CD8-positive, alpha-beta memory T cell (primary cell): ENCODE results near the gene NR2E3. TPM values are rescaled to one million over a fixed set of nuclear protein-coding genes. Genes with fewer than 3 reads are reported as not detected.
"Not testable (repeated sequence)": the region's sequence is repeated elsewhere in the genome, so short reads cannot be mapped to it uniquely, and the experiment has no call there.

Experiments used
- CTCF ChIA-PET: fragments of 350-600 bp; sonication (Branson Sonifier 250); formaldehyde crosslinking; loops from one replicate; lab custom pipeline; 2021; ENCODE audit warnings: antibody characterized with exemption; lab: Charles Lee
- POLR2A ChIA-PET: fragments of 350-600 bp; sonication (Branson Sonifier 250); formaldehyde crosslinking; loops from one replicate; lab custom pipeline; 2021; ENCODE audit warnings: antibody characterized with exemption; lab: Charles Lee
- DNase-seq, 5 donors: peaks; one replicate each; pipeline versions ENCODE4 v3.0.0 to v3.0.0-alpha.2; 2020 to 2022; ENCODE audit warnings: mixed read lengths in 1 of 5
- H3K27ac ChIP-seq: one replicate; pipeline ENCODE4 v1.7.0; 2013; ENCODE audit warnings: low read depth, mild to moderate bottlenecking, low read length, moderate library complexity
- H3K27me3 ChIP-seq: 2 replicates; pipeline ENCODE4 v1.7.0; 2013; ENCODE audit warnings: low read length, mild to moderate bottlenecking; ENCODE audit not compliant: insufficient read depth, poor library complexity, severe bottlenecking
- H3K36me3 ChIP-seq: 2 replicates; pipeline ENCODE4 v1.7.0; 2013; ENCODE audit warnings: mild to moderate bottlenecking, low read length, moderate library complexity; ENCODE audit not compliant: insufficient read depth
- H3K4me1 ChIP-seq: 2 replicates; pipeline ENCODE4 v1.7.0; 2013; ENCODE audit warnings: mild to moderate bottlenecking, low read length, moderate library complexity; ENCODE audit not compliant: insufficient read depth
- H3K4me3 ChIP-seq: 2 replicates; pipeline ENCODE4 v1.7.0; 2013; ENCODE audit warnings: mild to moderate bottlenecking, low read length
- H3K9me3 ChIP-seq: 2 replicates; pipeline ENCODE4 v1.7.0; 2013; ENCODE audit warnings: mild to moderate bottlenecking, low read length
- H3K27ac Mint-ChIP-seq, 8 donors: one replicate each; pipeline ENCODE4 v1.8.0; 2020 to 2021; ENCODE audit warnings: mixed read lengths in 8 of 8, mild to moderate bottlenecking in 6 of 8, inconsistent platforms in 3 of 8, moderate library complexity in 3 of 8
- H3K27me3 Mint-ChIP-seq, 2 donors: one replicate each; pipeline ENCODE4 v1.8.0; 2020 to 2021; ENCODE audit warnings: mixed read lengths in 2 of 2, mild to moderate bottlenecking in 1 of 2, moderate library complexity in 1 of 2
- H3K36me3 Mint-ChIP-seq, 3 donors: one replicate each; pipeline ENCODE4 v1.8.0; 2020 to 2021; ENCODE audit warnings: mixed read lengths in 3 of 3, inconsistent platforms in 1 of 3, mild to moderate bottlenecking in 1 of 3
- H3K4me1 Mint-ChIP-seq, 3 donors: one replicate each; pipeline ENCODE4 v1.8.0; 2020 to 2021; ENCODE audit warnings: mixed read lengths in 3 of 3, inconsistent platforms in 1 of 3, mild to moderate bottlenecking in 1 of 3
- H3K4me3 Mint-ChIP-seq, 7 donors: one replicate each; pipeline ENCODE4 v1.8.0; 2020 to 2021; ENCODE audit warnings: mixed read lengths in 7 of 7, mild to moderate bottlenecking in 6 of 7, moderate library complexity in 4 of 7, inconsistent platforms in 2 of 7
- H3K9me3 Mint-ChIP-seq, 5 donors: one replicate each; pipeline ENCODE4 v1.8.0; 2020 to 2022; ENCODE audit warnings: mixed read lengths in 5 of 5, mild to moderate bottlenecking in 3 of 5, moderate library complexity in 2 of 5, inconsistent platforms in 1 of 5
- polyA plus RNA-seq: library from polyadenylated mRNA; unstranded; fragments of 300-500 nt; fragmentation: Illumina TruSeq; gene quantifications from one replicate; pipeline ENCODE4 v1.2.3, GENCODE V29; 2021
- total RNA-seq, 2 experiments: library from RNA; stranded (reverse); gene quantifications; one replicate each; pipeline ENCODE4 v1.2.3, GENCODE V29; 2021

The NR2E3 gene
- total and polyA plus RNA-seq, 3 experiments from 2014 or later, result not detected

- POLR2A ChIA-PET, result no interaction called here
- H3K27ac ChIP-seq, result no peak overlapping the region
- Mint-ChIP-seq H3K36me3 (peaks cover 60 to 93% (median 83%) of the 10 kb centered on the region in 3 donors), H3K27ac (no peak overlapping the region), H3K4me3 (no peak overlapping the region), H3K9me3 (peaks cover 22 to 50% (median 33%) of the 10 kb centered on the region in 5 donors), H3K4me1 (no peaks in the 10 kb centered on the region), H3K27me3 (no peaks in the 10 kb centered on the region)
- H3K36me3 ChIP-seq, result peaks cover 19% of the 10 kb centered on the region
- H3K9me3 ChIP-seq, result peaks cover 5% of the 10 kb centered on the region
- H3K27me3 ChIP-seq, result no peaks in the 10 kb centered on the region
- H3K4me3 ChIP-seq, result no peak overlapping the region
- H3K4me1 ChIP-seq, result no peaks in the 10 kb centered on the region
- DNase-seq, result no peak
- CTCF ChIA-PET, result no interaction called here
Measured at GRCh38 chr15:71825021-71825730, 14.8 kb downstream of the NR2E3 start.

- H3K27ac Mint-ChIP-seq, result no peak overlapping the region
- ChIA-PET CTCF (no interaction called here), POLR2A (no interaction called here)
- Histone ChIP-seq H3K9me3 (peaks cover 5% of the 10 kb centered on the region), H3K27me3 (no peaks in the 10 kb centered on the region), H3K27ac (no peak overlapping the region), H3K36me3 (peaks cover 19% of the 10 kb centered on the region), H3K4me3 (no peak overlapping the region), H3K4me1 (no peaks in the 10 kb centered on the region)
- H3K4me3 Mint-ChIP-seq, result no peak overlapping the region
- DNase-seq, result no peak
- peaks cover 22 to 43% (median 26%) of the 10 kb centered on the region in 5 donors for H3K9me3 Mint-ChIP-seq
- H3K4me1 Mint-ChIP-seq, result no peaks in the 10 kb centered on the region
- no peaks in the 10 kb centered on the region for H3K27me3 Mint-ChIP-seq
- peaks cover 64 to 87% (median 87%) of the 10 kb centered on the region in 3 donors for H3K36me3 Mint-ChIP-seq
Measured at GRCh38 chr15:71826196-71826595, 15.8 kb downstream of the NR2E3 start.

GRCh38 chr15:71830981-71831380 is 20.6 kb downstream of the NR2E3 start:
- peaks cover 0 to 4% (median 0%) of the 10 kb centered on the region in 5 donors for H3K9me3 Mint-ChIP-seq

GRCh38 chr15:71841563-71841962 is 31.2 kb downstream of the NR2E3 start:
- H3K4me1 Mint-ChIP-seq, result peaks cover 0 to 5% (median 0%) of the 10 kb centered on the region in 3 donors

More at GRCh38 chr15:71830981-71831380, 20.6 kb downstream of the NR2E3 start:
- CTCF ChIA-PET, result no interaction called here
- Mint-ChIP-seq H3K27me3 (no peaks in the 10 kb centered on the region), H3K27ac (no peak overlapping the region), H3K4me3 (no peak overlapping the region), H3K4me1 (no peaks in the 10 kb centered on the region), H3K36me3 (peaks cover 43 to 59% (median 49%) of the 10 kb centered on the region in 3 donors)
- no peak overlapping the region for H3K4me3 ChIP-seq
- H3K27ac ChIP-seq, result no peak overlapping the region
- H3K27me3 ChIP-seq, result no peaks in the 10 kb centered on the region
- H3K36me3 ChIP-seq, result peaks cover 19% of the 10 kb centered on the region
- H3K4me1 ChIP-seq, result no peaks in the 10 kb centered on the region
- no peaks in the 10 kb centered on the region for H3K9me3 ChIP-seq
- DNase-seq, result no peak
- POLR2A ChIA-PET, result no interaction called here

GRCh38 chr15:71844916-71845315 is 34.6 kb downstream of the NR2E3 start:
- Mint-ChIP-seq H3K4me3 (no peak overlapping the region), H3K36me3 (peaks cover 26 to 67% (median 31%) of the 10 kb centered on the region in 3 donors), H3K27ac (no peak overlapping the region), H3K27me3 (no peaks in the 10 kb centered on the region), H3K4me1 (no peaks in the 10 kb centered on the region), H3K9me3 (no peaks in the 10 kb centered on the region)
- POLR2A ChIA-PET, result no interaction called here
- H3K27ac ChIP-seq, result no peak overlapping the region
- H3K36me3 ChIP-seq, result peaks cover 2% of the 10 kb centered on the region
- H3K4me3 ChIP-seq, result no peak overlapping the region
- CTCF ChIA-PET, result no interaction called here
- H3K27me3 ChIP-seq, result no peaks in the 10 kb centered on the region
- H3K9me3 ChIP-seq, result no peaks in the 10 kb centered on the region
- no peak for DNase-seq
- no peaks in the 10 kb centered on the region for H3K4me1 ChIP-seq

More at GRCh38 chr15:71841563-71841962, 31.2 kb downstream of the NR2E3 start:
- CTCF ChIA-PET, result no interaction called here
- H3K36me3 Mint-ChIP-seq, result peaks cover 11 to 44% (median 13%) of the 10 kb centered on the region in 3 donors
- Histone ChIP-seq H3K36me3 (no peaks in the 10 kb centered on the region), H3K4me3 (no peak overlapping the region), H3K27ac (no peak overlapping the region), H3K9me3 (no peaks in the 10 kb centered on the region), H3K4me1 (peaks cover 8% of the 10 kb centered on the region), H3K27me3 (no peaks in the 10 kb centered on the region)
- POLR2A ChIA-PET, result no interaction called here
- H3K27ac Mint-ChIP-seq, result no peak overlapping the region
- H3K27me3 Mint-ChIP-seq, result no peaks in the 10 kb centered on the region
- H3K9me3 Mint-ChIP-seq, result no peaks in the 10 kb centered on the region
- DNase-seq, result no peak
- H3K4me3 Mint-ChIP-seq, result no peak overlapping the region

GRCh38 chr15:71853543-71853942 is 43.2 kb downstream of the NR2E3 start:
- no peak overlapping the region for H3K27ac ChIP-seq
- POLR2A ChIA-PET, result no interaction called here
- H3K4me3 ChIP-seq, result no peak overlapping the region
- no peaks in the 10 kb centered on the region for H3K9me3 Mint-ChIP-seq
- H3K27me3 Mint-ChIP-seq, result no peaks in the 10 kb centered on the region
- peaks cover 24 to 73% (median 27%) of the 10 kb centered on the region in 3 donors for H3K36me3 Mint-ChIP-seq
- no peaks in the 10 kb centered on the region for H3K4me1 Mint-ChIP-seq
- no peaks in the 10 kb centered on the region for H3K4me1 ChIP-seq
- no peaks in the 10 kb centered on the region for H3K9me3 ChIP-seq
- no peak overlapping the region for H3K4me3 Mint-ChIP-seq
- DNase-seq, result no peak
- H3K27ac Mint-ChIP-seq, result peak overlapping the region in 1 of 8 donors; percentile 22
- CTCF ChIA-PET, result no interaction called here
- H3K36me3 ChIP-seq, result peaks cover 6% of the 10 kb centered on the region
- no peaks in the 10 kb centered on the region for H3K27me3 ChIP-seq

- H3K4me3 ChIP-seq, H3K9me3 Mint-ChIP-seq, H3K27ac ChIP-seq, H3K27ac Mint-ChIP-seq, H3K4me1 ChIP-seq, H3K27me3 Mint-ChIP-seq, H3K36me3 ChIP-seq, H3K27me3 ChIP-seq, POLR2A ChIA-PET, H3K4me3 Mint-ChIP-seq, CTCF ChIA-PET, DNase-seq, H3K4me1 Mint-ChIP-seq, H3K9me3 ChIP-seq: not testable (repeated sequence)
- peaks cover 26 to 62% (median 36%) of the 10 kb centered on the region in 3 donors for H3K36me3 Mint-ChIP-seq
Measured at GRCh38 chr15:71858232-71858631, 47.9 kb downstream of the NR2E3 start.
